GM12801 (cell line): ENCODE data around the gene COL5A1.

Source experiments
- TF ChIP-seq, protein P1 (sequence below): IDR thresholded peaks from one replicate; pipeline ENCODE4 v1.5.1; 2011; ENCODE audit warnings: control low read depth; ENCODE audit not compliant: insufficient read length; ENCODE audit errors: extremely low read depth

Gene COL5A1

GRCh38 chr9:134663753-134664415 is 22.3 kb downstream of the COL5A1 start:
- TF ChIP-seq, protein P1, sequence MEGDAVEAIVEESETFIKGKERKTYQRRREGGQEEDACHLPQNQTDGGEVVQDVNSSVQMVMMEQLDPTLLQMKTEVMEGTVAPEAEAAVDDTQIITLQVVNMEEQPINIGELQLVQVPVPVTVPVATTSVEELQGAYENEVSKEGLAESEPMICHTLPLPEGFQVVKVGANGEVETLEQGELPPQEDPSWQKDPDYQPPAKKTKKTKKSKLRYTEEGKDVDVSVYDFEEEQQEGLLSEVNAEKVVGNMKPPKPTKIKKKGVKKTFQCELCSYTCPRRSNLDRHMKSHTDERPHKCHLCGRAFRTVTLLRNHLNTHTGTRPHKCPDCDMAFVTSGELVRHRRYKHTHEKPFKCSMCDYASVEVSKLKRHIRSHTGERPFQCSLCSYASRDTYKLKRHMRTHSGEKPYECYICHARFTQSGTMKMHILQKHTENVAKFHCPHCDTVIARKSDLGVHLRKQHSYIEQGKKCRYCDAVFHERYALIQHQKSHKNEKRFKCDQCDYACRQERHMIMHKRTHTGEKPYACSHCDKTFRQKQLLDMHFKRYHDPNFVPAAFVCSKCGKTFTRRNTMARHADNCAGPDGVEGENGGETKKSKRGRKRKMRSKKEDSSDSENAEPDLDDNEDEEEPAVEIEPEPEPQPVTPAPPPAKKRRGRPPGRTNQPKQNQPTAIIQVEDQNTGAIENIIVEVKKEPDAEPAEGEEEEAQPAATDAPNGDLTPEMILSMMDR = no peak

DNA sequence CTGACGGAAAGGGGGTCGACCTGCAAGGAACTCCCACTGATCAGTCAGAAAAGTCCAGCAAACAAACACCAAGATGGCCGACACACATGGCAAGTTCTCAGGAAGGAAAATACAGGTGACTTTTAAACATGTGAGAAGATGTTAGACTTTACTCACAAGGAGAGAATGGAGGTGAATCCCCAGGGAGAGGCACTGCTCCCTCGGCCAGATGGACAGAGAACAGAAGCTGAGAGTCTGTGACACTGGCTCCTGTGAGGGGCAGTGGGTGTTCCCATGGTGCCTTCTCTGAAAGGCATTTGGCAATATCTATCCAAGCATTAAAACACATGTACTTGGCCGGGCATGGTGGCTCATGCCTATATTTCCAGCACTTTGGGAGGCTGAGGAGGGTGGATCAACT is 22.8 kb downstream of the COL5A1 start:
- TF ChIP-seq, protein P1 = no peak

GRCh38 chr9:134666208-134666607 is 24.6 kb downstream of the COL5A1 start:
- TF ChIP-seq, protein P1 = no peak

- TF ChIP-seq, protein P1 = no peak
These were observed 25.2 kb downstream of the COL5A1 start for GRCh38 chr9:134666831-134667230.

GRCh38 chr9:134669399-134669955 is 27.9 kb downstream of the COL5A1 start:
- TF ChIP-seq, protein P1 = no peak

GRCh38 chr9:134670042-134670525 is 28.5 kb downstream of the COL5A1 start:
- TF ChIP-seq, protein P1 = no peak

DNA sequence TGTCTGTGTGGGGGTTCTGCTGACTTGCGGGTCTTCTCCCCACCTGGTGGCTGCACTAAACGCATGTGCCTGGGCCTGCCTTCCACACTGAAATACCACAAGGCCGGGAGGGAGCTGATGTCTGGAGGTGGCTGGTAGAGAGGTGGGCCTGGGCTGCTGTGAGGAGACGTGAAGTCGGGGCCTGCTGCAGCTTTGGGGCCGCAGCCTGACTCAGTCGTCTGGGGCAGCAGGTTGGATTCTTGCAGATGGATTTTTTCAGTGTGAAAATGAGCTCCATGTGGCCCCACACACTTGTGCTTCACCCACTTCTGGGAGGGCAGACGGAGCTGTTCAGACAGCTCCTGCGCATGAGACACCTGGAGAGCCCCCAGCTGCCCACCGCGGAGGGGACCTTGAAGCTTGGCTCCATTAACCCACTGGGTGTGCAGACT is 29.3 kb downstream of the COL5A1 start:
- TF ChIP-seq, protein P1 = no peak
